Measurements from ENCODE around the gene SPC24.
"Not testable (repeated sequence)": the region's sequence is repeated elsewhere in the genome, so short reads cannot be mapped to it uniquely, and the experiment has no call there.

The SPC24 gene

DNA sequence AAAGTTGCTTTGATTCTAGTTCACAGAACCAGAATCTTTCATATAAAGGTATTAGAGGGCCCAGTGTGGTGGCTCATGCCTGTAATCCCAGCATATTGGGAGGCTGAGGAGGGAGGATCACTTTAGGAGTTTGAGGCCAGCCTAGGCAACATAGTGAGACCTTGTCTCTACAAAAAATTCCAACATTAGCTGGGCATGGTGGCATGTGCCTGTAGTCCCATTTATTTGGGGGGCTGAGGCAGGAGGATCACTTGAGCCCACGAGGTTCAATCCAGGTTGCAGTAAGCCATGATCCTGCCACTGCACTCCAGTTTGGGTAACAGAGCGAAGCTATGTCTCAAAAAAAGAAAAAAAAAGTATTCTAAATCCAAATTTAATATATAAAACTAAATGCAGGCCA is 57.3 kb downstream of the SPC24 start:
- in situ Hi-C loops (cut with HindIII; ENCODE audit: low sequenced_read_pairs): no loop called here

GRCh38 chr19:11097367-11097766 is 58.2 kb downstream of the SPC24 start:
- in situ Hi-C loops (cut with HindIII; ENCODE audit: low sequenced_read_pairs): not testable (repeated sequence)

- in situ Hi-C loops (cut with HindIII; ENCODE audit: low sequenced_read_pairs): no loop called here
Observed at GRCh38 chr19:11096210-11096841, 59.3 kb downstream of the SPC24 start.
